Natural killer cell treated with Interleukin-12 subunit alpha and Interleukin-12 subunit beta and Interleukin-15 and Interleukin-18, amount 100 ng/mL, for 72 hours (primary cell): ENCODE results near the gene CASP4. TPM values are rescaled to one million over a fixed set of nuclear protein-coding genes. Genes with fewer than 3 reads are reported as not detected.

ENCODE experiments used
- ATAC-seq, 2 donors: fragments of 150-1000 bp; cut with Tn5 transposase in 1 of 2; sonication (Bioruptor Pico), chemical (Tn5 transposase) in 1 of 2; 2 replicates each; pipeline ENCODE4 v1.10.0; 2021
- DNase-seq: peaks from one replicate; pipeline ENCODE4 v3.0.0; 2022; ENCODE audit warnings: low spot score
- H3K27ac Mint-ChIP-seq, 2 donors: 1 replicate in 1 of 2; 2 replicates in 1 of 2; pipeline ENCODE4 v1.8.0; 2022; ENCODE audit warnings: mixed read lengths in 2 of 2, mild to moderate bottlenecking in 1 of 2, moderate library complexity in 1 of 2
- H3K27me3 Mint-ChIP-seq, 2 donors: 1 replicate in 1 of 2; 2 replicates in 1 of 2; pipeline ENCODE4 v1.8.0; 2022; ENCODE audit warnings: mixed read lengths in 2 of 2
- H3K36me3 Mint-ChIP-seq: one replicate; pipeline ENCODE4 v1.8.0; 2022; ENCODE audit warnings: mixed read lengths
- H3K4me1 Mint-ChIP-seq, 2 donors: 1 replicate in 1 of 2; 2 replicates in 1 of 2; pipeline ENCODE4 v1.8.0; 2022; ENCODE audit warnings: low read depth in 2 of 2, mixed read lengths in 2 of 2, mild to moderate bottlenecking in 1 of 2
- H3K4me3 Mint-ChIP-seq: one replicate; pipeline ENCODE4 v1.8.0; 2022; ENCODE audit warnings: mixed read lengths
- H3K9me3 Mint-ChIP-seq: 2 replicates; pipeline ENCODE4 v1.8.0; 2022; ENCODE audit warnings: mixed read lengths
- total RNA-seq, 2 donors: library from RNA; stranded (reverse); gene quantifications; one replicate each; pipeline ENCODE4 v1.2.3, GENCODE V29; 2022

Gene CASP4
- total RNA-seq, 2 donors from 2014 or later, result 118 to 211 TPM

- H3K4me1 Mint-ChIP-seq, result peaks cover 4 to 5% of the 10 kb centered on the region in 2 donors
- no peaks in the 10 kb centered on the region for H3K27me3 Mint-ChIP-seq
- H3K27ac Mint-ChIP-seq, result no peak overlapping the region
- H3K9me3 Mint-ChIP-seq, result peaks cover 26% of the 10 kb centered on the region
- no peak overlapping the region for H3K4me3 Mint-ChIP-seq
- no peak for ATAC-seq
- no peak for DNase-seq
- peaks cover 68% of the 10 kb centered on the region for H3K36me3 Mint-ChIP-seq
These were observed 39.6 kb downstream of the CASP4 start for GRCh38 chr11:104928811-104929210.

- no peak overlapping the region for H3K27ac Mint-ChIP-seq
- H3K36me3 Mint-ChIP-seq, result peaks cover 66% of the 10 kb centered on the region
These were observed 41.4 kb downstream of the CASP4 start for GRCh38 chr11:104926771-104927611.

GRCh38 chr11:104925850-104926249 lies 42.5 kb downstream of the CASP4 start:
- no peak for ATAC-seq
- Mint-ChIP-seq H3K4me3 (no peak overlapping the region), H3K4me1 (peaks cover 0 to 2% of the 10 kb centered on the region in 2 donors), H3K27me3 (no peaks in the 10 kb centered on the region), H3K9me3 (peaks cover 25% of the 10 kb centered on the region), H3K36me3 (peaks cover 57% of the 10 kb centered on the region), H3K27ac (no peak overlapping the region)
- DNase-seq, result no peak

More at GRCh38 chr11:104926771-104927611, 41.4 kb downstream of the CASP4 start:
- Mint-ChIP-seq H3K4me3 (no peak overlapping the region), H3K27me3 (no peaks in the 10 kb centered on the region), H3K9me3 (peaks cover 25% of the 10 kb centered on the region), H3K4me1 (peaks cover 0 to 2% of the 10 kb centered on the region in 2 donors)
- no peak for ATAC-seq
- no peak for DNase-seq

GRCh38 chr11:104918113-104918824 lies 50.1 kb downstream of the CASP4 start:
- no peaks in the 10 kb centered on the region for H3K27me3 Mint-ChIP-seq
- H3K4me1 Mint-ChIP-seq, result peaks cover 38 to 48% of the 10 kb centered on the region in 2 donors
- ATAC-seq (peak; percentile 71 to 77), DNase-seq (no peak)
- H3K4me3 Mint-ChIP-seq, result peak overlapping the region; percentile 94
- H3K36me3 Mint-ChIP-seq, result peaks cover 8% of the 10 kb centered on the region
- peak overlapping the region; percentile 83 to 91 for H3K27ac Mint-ChIP-seq
- peaks cover 3% of the 10 kb centered on the region for H3K9me3 Mint-ChIP-seq

- peak overlapping the region; percentile 83 to 91 for H3K27ac Mint-ChIP-seq
- peaks cover 5% of the 10 kb centered on the region for H3K36me3 Mint-ChIP-seq
- ATAC-seq, result peak; percentile 50 to 60
- no peaks in the 10 kb centered on the region for H3K27me3 Mint-ChIP-seq
- peaks cover 38 to 50% of the 10 kb centered on the region in 2 donors for H3K4me1 Mint-ChIP-seq
- H3K9me3 Mint-ChIP-seq, result no peaks in the 10 kb centered on the region
- DNase-seq, result no peak
- peak overlapping the region; percentile 94 for H3K4me3 Mint-ChIP-seq
These were observed 50.9 kb downstream of the CASP4 start for GRCh38 chr11:104917271-104918112.

- no peaks in the 10 kb centered on the region for H3K9me3 Mint-ChIP-seq
- H3K27ac Mint-ChIP-seq, result peak overlapping the region; percentile 83 to 91
- peaks cover 40 to 57% of the 10 kb centered on the region in 2 donors for H3K4me1 Mint-ChIP-seq
- ATAC-seq (no peak), DNase-seq (no peak)
- H3K27me3 Mint-ChIP-seq, result no peaks in the 10 kb centered on the region
- H3K36me3 Mint-ChIP-seq, result no peaks in the 10 kb centered on the region
- peak overlapping the region; percentile 94 for H3K4me3 Mint-ChIP-seq
These were observed 51.9 kb downstream of the CASP4 start for GRCh38 chr11:104916442-104916841.

- ATAC-seq, result no peak
These were observed 56.3 kb downstream of the CASP4 start for GRCh38 chr11:104912102-104912501.

GRCh38 chr11:104908186-104908531 lies 60.2 kb downstream of the CASP4 start:
- Mint-ChIP-seq H3K27me3 (no peaks in the 10 kb centered on the region), H3K4me3 (peak overlapping the region; percentile 50), H3K27ac (peak overlapping the region in 1 of 2 donors; percentile 62), H3K36me3 (peaks cover 16% of the 10 kb centered on the region), H3K4me1 (peaks cover 14 to 25% of the 10 kb centered on the region in 2 donors), H3K9me3 (peaks cover 2% of the 10 kb centered on the region)
- ATAC-seq (no peak), DNase-seq (no peak)

More at GRCh38 chr11:104912102-104912501, 56.3 kb downstream of the CASP4 start:
- no peak overlapping the region for H3K4me3 Mint-ChIP-seq
- no peak overlapping the region for H3K27ac Mint-ChIP-seq
- no peaks in the 10 kb centered on the region for H3K27me3 Mint-ChIP-seq
- no peak for DNase-seq
- H3K4me1 Mint-ChIP-seq, result peaks cover 36 to 56% of the 10 kb centered on the region in 2 donors
- peaks cover 11% of the 10 kb centered on the region for H3K36me3 Mint-ChIP-seq
- peaks cover 2% of the 10 kb centered on the region for H3K9me3 Mint-ChIP-seq

GRCh38 chr11:104907521-104908185 lies 60.7 kb downstream of the CASP4 start:
- peak overlapping the region in 1 of 2 donors; percentile 62 for H3K27ac Mint-ChIP-seq

GRCh38 chr11:104905271-104905670 lies 63.1 kb downstream of the CASP4 start:
- H3K27ac Mint-ChIP-seq, result no peak overlapping the region
- no peaks in the 10 kb centered on the region for H3K27me3 Mint-ChIP-seq
- peaks cover 27% of the 10 kb centered on the region for H3K36me3 Mint-ChIP-seq
- no peak for ATAC-seq
- H3K4me1 Mint-ChIP-seq, result peaks cover 15 to 30% of the 10 kb centered on the region in 2 donors
- DNase-seq, result no peak
- H3K4me3 Mint-ChIP-seq, result no peak overlapping the region
- peaks cover 2% of the 10 kb centered on the region for H3K9me3 Mint-ChIP-seq

More at GRCh38 chr11:104907521-104908185, 60.7 kb downstream of the CASP4 start:
- H3K4me3 Mint-ChIP-seq, result peak overlapping the region; percentile 50
- peak; percentile 50 to 95 for ATAC-seq
- peaks cover 16% of the 10 kb centered on the region for H3K36me3 Mint-ChIP-seq
- no peaks in the 10 kb centered on the region for H3K27me3 Mint-ChIP-seq
- no peak for DNase-seq
- peaks cover 2% of the 10 kb centered on the region for H3K9me3 Mint-ChIP-seq
- H3K4me1 Mint-ChIP-seq, result peaks cover 14 to 25% of the 10 kb centered on the region in 2 donors

GRCh38 chr11:104899226-104899625 lies 69.1 kb downstream of the CASP4 start:
- Mint-ChIP-seq H3K4me1 (peaks cover 14 to 26% of the 10 kb centered on the region in 2 donors), H3K36me3 (peaks cover 11% of the 10 kb centered on the region), H3K4me3 (no peak overlapping the region), H3K27me3 (no peaks in the 10 kb centered on the region), H3K9me3 (no peaks in the 10 kb centered on the region), H3K27ac (peak overlapping the region in 1 of 2 donors; percentile 78)
- DNase-seq (no peak), ATAC-seq (no peak)

GRCh38 chr11:104898685-104899013 lies 69.7 kb downstream of the CASP4 start:
- H3K4me3 Mint-ChIP-seq, result peak overlapping the region; percentile 61
- DNase-seq, result no peak
- no peaks in the 10 kb centered on the region for H3K9me3 Mint-ChIP-seq
- H3K27ac Mint-ChIP-seq, result peak overlapping the region; percentile 36 to 78
- H3K27me3 Mint-ChIP-seq, result no peaks in the 10 kb centered on the region
- H3K36me3 Mint-ChIP-seq, result peaks cover 11% of the 10 kb centered on the region
- H3K4me1 Mint-ChIP-seq, result peaks cover 14 to 26% of the 10 kb centered on the region in 2 donors
- ATAC-seq, result no peak
